Gastroesophageal sphincter (tissue), 3 donors: Measurements from ENCODE around the gene NEDD4L.

Experiments
- POLR2A ChIP-seq, 2 donors: fragments of 450-650 bp; IDR thresholded peaks; one replicate each; pipeline ENCODE4 v1.6.1; 2017; ENCODE audit warnings: antibody characterized with exemption in 2 of 2, mild to moderate bottlenecking in 2 of 2, moderate library complexity in 1 of 2
- POLR2AphosphoS5 ChIP-seq: sonication (generic); formaldehyde crosslinking; IDR thresholded peaks from one replicate; pipeline ENCODE4 v1.6.1; 2017; ENCODE audit warnings: antibody characterized with exemption
- TF ChIP-seq, protein P1 (sequence below), 4 experiments: fragments of 200-600 bp in 2 of 4; fragments of 450-650 bp in 2 of 4; sonication (generic) in 1 of 4; IDR thresholded peaks; one replicate each; pipeline ENCODE4 v1.5.1; 2017 to 2019; ENCODE audit warnings: antibody characterized with exemption in 4 of 4, mild to moderate bottlenecking in 2 of 4, moderate library complexity in 2 of 4

DNA sequence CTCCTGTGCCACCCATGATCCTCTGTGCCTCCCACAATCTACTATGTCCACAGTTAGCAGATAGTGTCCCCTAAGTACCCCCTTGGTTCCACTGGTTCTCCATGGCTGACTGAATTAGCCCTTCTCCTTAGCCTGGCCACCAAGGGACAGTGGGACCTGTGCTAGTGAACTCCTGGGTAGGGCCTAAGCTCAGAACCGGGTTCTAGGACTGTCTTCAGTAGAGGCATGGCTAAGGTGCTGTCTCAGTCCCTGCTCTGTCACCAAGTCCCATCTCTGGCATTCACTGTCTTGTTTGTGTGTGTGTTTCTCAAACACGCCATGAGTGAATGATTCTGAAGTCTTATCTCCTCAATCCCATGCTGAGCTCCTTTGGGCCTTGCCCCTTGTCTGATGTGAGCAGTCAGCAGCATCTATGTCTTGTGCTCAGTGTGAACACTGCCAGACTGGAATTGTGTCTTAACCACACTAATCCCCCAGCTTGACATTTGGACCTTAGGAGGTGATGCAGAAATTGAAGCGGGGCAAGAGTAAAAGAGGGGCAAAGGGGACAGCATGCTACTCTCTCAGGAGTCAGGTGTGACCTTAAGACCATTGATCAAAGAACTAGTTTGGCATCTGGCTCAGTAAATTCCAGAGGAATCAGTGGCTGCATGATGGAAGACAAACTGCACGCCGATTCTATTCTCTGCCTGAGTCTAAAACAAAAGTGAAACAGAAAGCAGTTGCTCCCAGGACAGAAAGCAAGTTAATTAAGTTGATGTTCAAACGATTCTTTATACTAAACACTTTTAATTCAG, 394.3 kb downstream of the NEDD4L start:
- no peak for TF ChIP-seq POLR2AphosphoS5
- TF ChIP-seq, protein P1, sequence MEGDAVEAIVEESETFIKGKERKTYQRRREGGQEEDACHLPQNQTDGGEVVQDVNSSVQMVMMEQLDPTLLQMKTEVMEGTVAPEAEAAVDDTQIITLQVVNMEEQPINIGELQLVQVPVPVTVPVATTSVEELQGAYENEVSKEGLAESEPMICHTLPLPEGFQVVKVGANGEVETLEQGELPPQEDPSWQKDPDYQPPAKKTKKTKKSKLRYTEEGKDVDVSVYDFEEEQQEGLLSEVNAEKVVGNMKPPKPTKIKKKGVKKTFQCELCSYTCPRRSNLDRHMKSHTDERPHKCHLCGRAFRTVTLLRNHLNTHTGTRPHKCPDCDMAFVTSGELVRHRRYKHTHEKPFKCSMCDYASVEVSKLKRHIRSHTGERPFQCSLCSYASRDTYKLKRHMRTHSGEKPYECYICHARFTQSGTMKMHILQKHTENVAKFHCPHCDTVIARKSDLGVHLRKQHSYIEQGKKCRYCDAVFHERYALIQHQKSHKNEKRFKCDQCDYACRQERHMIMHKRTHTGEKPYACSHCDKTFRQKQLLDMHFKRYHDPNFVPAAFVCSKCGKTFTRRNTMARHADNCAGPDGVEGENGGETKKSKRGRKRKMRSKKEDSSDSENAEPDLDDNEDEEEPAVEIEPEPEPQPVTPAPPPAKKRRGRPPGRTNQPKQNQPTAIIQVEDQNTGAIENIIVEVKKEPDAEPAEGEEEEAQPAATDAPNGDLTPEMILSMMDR (IDR thresholded peaks at IDR 0.05), result no peak
- no peak for TF ChIP-seq POLR2A (IDR thresholded peaks at IDR 0.05)
